H9 (cell line): ENCODE data around the gene CBLB. TPM values are rescaled to one million over a fixed set of nuclear protein-coding genes. Genes with fewer than 3 reads are reported as not detected.

Experiments
- DNase-seq: peaks from one replicate; pipeline ENCODE4 v3.0.0-alpha.2; 2017
- H2AFZ ChIP-seq: one replicate; pipeline ENCODE4 v1.6.1; 2013; ENCODE audit warnings: mild to moderate bottlenecking, low read length, control low read depth, moderate library complexity
- H2AK5ac ChIP-seq: 2 replicates; pipeline ENCODE4 v1.6.1; 2013; ENCODE audit warnings: low read length, control low read depth, mixed read lengths; ENCODE audit not compliant: insufficient read length
- H2BK120ac ChIP-seq: one replicate; pipeline ENCODE4 v1.6.1; 2013; ENCODE audit warnings: low read depth, mild to moderate bottlenecking, low read length, control low read depth, inconsistent platforms; ENCODE audit not compliant: poor library complexity, severe bottlenecking
- H2BK12ac ChIP-seq: 2 replicates; pipeline ENCODE4 v1.6.1; 2013; ENCODE audit warnings: low read length, control low read depth, mixed read lengths, low read depth; ENCODE audit not compliant: insufficient read length
- H2BK15ac ChIP-seq: 2 replicates; pipeline ENCODE4 v1.6.1; 2013; ENCODE audit warnings: low read depth, low read length, control low read depth
- H2BK20ac ChIP-seq: one replicate; pipeline ENCODE4 v1.6.1; 2013; ENCODE audit warnings: low read depth, mild to moderate bottlenecking, low read length, control low read depth, inconsistent platforms; ENCODE audit not compliant: poor library complexity, severe bottlenecking
- H2BK5ac ChIP-seq: 2 replicates; pipeline ENCODE4 v1.6.1; 2013; ENCODE audit warnings: low read length, control low read depth, mixed read lengths; ENCODE audit not compliant: insufficient read length
- H3K14ac ChIP-seq: 2 replicates; pipeline ENCODE4 v1.6.1; 2013; ENCODE audit warnings: low read length, control low read depth; ENCODE audit not compliant: insufficient read depth
- H3K18ac ChIP-seq: 2 replicates; pipeline ENCODE4 v1.6.1; 2013; ENCODE audit warnings: low read depth, mild to moderate bottlenecking, mixed read lengths, low read length, control low read depth; ENCODE audit not compliant: insufficient read length
- H3K23ac ChIP-seq: 2 replicates; pipeline ENCODE4 v1.6.1; 2013; ENCODE audit warnings: low read length, control low read depth, mixed read lengths, low read depth; ENCODE audit not compliant: insufficient read length
- H3K23me2 ChIP-seq: 2 replicates; pipeline ENCODE4 v1.6.1; 2013; ENCODE audit warnings: low read depth, mild to moderate bottlenecking, mixed read lengths, low read length, control low read depth; ENCODE audit not compliant: insufficient read length, poor library complexity, severe bottlenecking
- H3K27ac ChIP-seq: 2 replicates; pipeline ENCODE4 v1.5.1; 2013; ENCODE audit warnings: low read length, control low read depth, mixed read lengths, low read depth; ENCODE audit not compliant: insufficient read length
- H3K27me3 ChIP-seq: 2 replicates; pipeline ENCODE4 v1.6.1; 2013; ENCODE audit warnings: low read length, control low read depth, inconsistent platforms; ENCODE audit not compliant: insufficient read depth
- H3K4ac ChIP-seq: 2 replicates; pipeline ENCODE4 v1.6.1; 2013; ENCODE audit warnings: low read depth, mild to moderate bottlenecking, control low read depth, inconsistent platforms, low read length, moderate library complexity
- H3K4me1 ChIP-seq: 2 replicates; pipeline ENCODE4 v1.6.1; 2013; ENCODE audit warnings: low read length, control low read depth, inconsistent platforms; ENCODE audit not compliant: insufficient read depth
- H3K4me2 ChIP-seq: 2 replicates; pipeline ENCODE4 v1.6.1; 2013; ENCODE audit warnings: low read length, control low read depth, mixed read lengths; ENCODE audit not compliant: insufficient read length, insufficient read depth
- H3K56ac ChIP-seq: 2 replicates; pipeline ENCODE4 v1.6.1; 2013; ENCODE audit warnings: low read depth, mild to moderate bottlenecking, mixed read lengths, low read length, control low read depth; ENCODE audit not compliant: insufficient read length
- H3K79me1 ChIP-seq: 2 replicates; pipeline ENCODE4 v1.6.1; 2013; ENCODE audit warnings: low read depth, mild to moderate bottlenecking, moderate library complexity, low read length, control low read depth, inconsistent platforms; ENCODE audit not compliant: insufficient read depth, poor library complexity, severe bottlenecking
- H3K79me2 ChIP-seq: 2 replicates; pipeline ENCODE4 v1.6.1; 2013; ENCODE audit warnings: low read length, control low read depth, inconsistent platforms; ENCODE audit not compliant: insufficient read depth
- H3K9ac ChIP-seq: 2 replicates; pipeline ENCODE4 v1.6.1; 2013; ENCODE audit warnings: low read length, control low read depth, mixed read lengths; ENCODE audit not compliant: insufficient read length; ENCODE audit errors: extremely low read depth
- H3K9me3 ChIP-seq: one replicate; pipeline ENCODE4 v1.6.1; 2013; ENCODE audit warnings: low read depth, low read length, inconsistent platforms; ENCODE audit not compliant: control insufficient read depth
- H3T11ph ChIP-seq: one replicate; pipeline ENCODE4 v1.6.1; 2013; ENCODE audit warnings: mild to moderate bottlenecking, low read length, control low read depth, inconsistent platforms
- H4K20me1 ChIP-seq: one replicate; pipeline ENCODE4 v1.6.1; 2013; ENCODE audit not compliant: control insufficient read depth, insufficient read length, insufficient read depth
- H4K5ac ChIP-seq: 2 replicates; pipeline ENCODE4 v1.6.1; 2013; ENCODE audit warnings: low read depth, mild to moderate bottlenecking, mixed read lengths, low read length, control low read depth; ENCODE audit not compliant: insufficient read length
- H4K8ac ChIP-seq: replicated peaks from 2 replicates; pipeline ENCODE4 v1.6.1; 2013; ENCODE audit warnings: low read length, control low read depth, mixed read lengths, low read depth; ENCODE audit not compliant: insufficient read length
- H4K91ac ChIP-seq: 2 replicates; pipeline ENCODE4 v1.6.1; 2013; ENCODE audit warnings: low read depth, mild to moderate bottlenecking, moderate library complexity, mixed read lengths, low read length, control low read depth; ENCODE audit not compliant: insufficient read length
- H3K27ac Mint-ChIP-seq, 3 experiments: 2 replicates in 2 of 3; 3 replicates in 1 of 3; pipeline ENCODE4 v1.8.0; 2020 to 2021; ENCODE audit warnings: mixed read lengths in 3 of 3, mild to moderate bottlenecking in 1 of 3, moderate library complexity in 1 of 3
- H3K27me3 Mint-ChIP-seq: 2 replicates; pipeline ENCODE4 v1.8.0; 2021; ENCODE audit warnings: low read depth, mild to moderate bottlenecking, moderate library complexity, mixed read lengths
- H3K36me3 Mint-ChIP-seq, 3 experiments: 2 replicates in 2 of 3; 3 replicates in 1 of 3; pipeline ENCODE4 v1.8.0; 2020 to 2021; ENCODE audit warnings: low read depth in 3 of 3, mixed read lengths in 3 of 3; ENCODE audit not compliant: insufficient read depth in 1 of 3
- H3K4me1 Mint-ChIP-seq, 2 experiments: 2 replicates each; pipeline ENCODE4 v1.8.0; 2020; ENCODE audit warnings: mixed read lengths in 2 of 2
- H3K4me3 Mint-ChIP-seq, 2 experiments: 2 replicates in 1 of 2; 3 replicates in 1 of 2; pipeline ENCODE4 v1.8.0; 2020 to 2021; ENCODE audit warnings: mild to moderate bottlenecking in 2 of 2, mixed read lengths in 2 of 2, moderate library complexity in 1 of 2
- H3K9me3 Mint-ChIP-seq, 2 experiments: 2 replicates in 1 of 2; 3 replicates in 1 of 2; pipeline ENCODE4 v1.8.0; 2020; ENCODE audit warnings: mild to moderate bottlenecking in 2 of 2, mixed read lengths in 2 of 2, moderate library complexity in 1 of 2
- CTCF ChIP-seq: fragments of 200-600 bp; sonication (generic); conservative IDR thresholded peaks from 3 replicates; pipeline ENCODE4 v1.8.0; 2021; ENCODE audit warnings: antibody characterized with exemption, mild to moderate bottlenecking
- WGBS: extraction: QIAGEN DNeasy Blood & Tissue Kit; methylation state at CpG from one replicate; pipeline ENCODE4 v1.1.7; 2013; ENCODE audit warnings: missing lambda C conversion rate, low lambda C conversion rate, mixed read lengths; ENCODE audit not compliant: insufficient read length; ENCODE audit errors: extremely low coverage; 5-methylcytosine and 5-hydroxymethylcytosine counted together
- total RNA-seq: library from RNA; stranded (reverse); gene quantifications from 2 replicates; pipeline ENCODE4 v1.2.1, GENCODE V29; 2021

Gene CBLB
- total RNA-seq, 1 experiment from 2014 or later: 25.7 TPM

- no peaks in the 10 kb centered on the region for H3K79me1 ChIP-seq
Measured at GRCh38 chr3:105829871-105830622, 38.8 kb downstream of the CBLB start.

More at GRCh38 chr3:105829871-105830622, 38.8 kb downstream of the CBLB start:
- Histone ChIP-seq H3K79me2 (peaks cover 1% of the 10 kb centered on the region; the same call in 1 of the 2 replicates), H4K91ac (no peak overlapping the region), H2BK20ac (no peak overlapping the region), H2BK5ac (no peak overlapping the region), H3T11ph (no peak overlapping the region), H3K4me2 (no peak overlapping the region), H3K23me2 (no peaks in the 10 kb centered on the region), H2BK12ac (no peak overlapping the region), H3K14ac (no peak overlapping the region), H4K5ac (no peak overlapping the region), H3K27me3 (no peaks in the 10 kb centered on the region), H3K9me3 (no peaks in the 10 kb centered on the region), H3K4me1 (no peaks in the 10 kb centered on the region), H4K20me1 (no peaks in the 10 kb centered on the region), H3K18ac (no peak overlapping the region), H4K8ac (no peak overlapping the region), H2AK5ac (no peak overlapping the region), H3K27ac (no peak overlapping the region), H3K9ac (no peak overlapping the region), H2AFZ (no peak overlapping the region), H2BK15ac (no peak overlapping the region), H3K4ac (no peak overlapping the region), H3K56ac (no peak overlapping the region), H3K23ac (no peak overlapping the region), H2BK120ac (peak overlapping the region; percentile 86)
- Mint-ChIP-seq H3K9me3 (no peaks in the 10 kb centered on the region), H3K36me3 (peaks cover 0 to 10% (median 0%) of the 10 kb centered on the region in 3 experiments; a peak in 3 of 7 replicates), H3K4me3 (no peak overlapping the region), H3K4me1 (peaks cover 4 to 10% of the 10 kb centered on the region in 2 experiments), H3K27ac (no peak overlapping the region), H3K27me3 (no peaks in the 10 kb centered on the region)
- TF ChIP-seq CTCF: no peak
- WGBS: no CpG with 5 or more reads among the region's 4 CpGs
- no peak for DNase-seq
